ENCODE measurements around the gene TMEM123.
A peak's percentile ranks its signal among the peaks of the same experiment; 100 is the strongest.

Gene TMEM123

GRCh38 chr11:102359372-102359771 lies 93.2 kb downstream of the TMEM123 start:
- DNase-seq (ENCODE audit: low read depth in 2 of 2): no peak

GRCh38 chr11:102357116-102357515 lies 95.4 kb downstream of the TMEM123 start:
- no peak for DNase-seq (ENCODE audit: low read depth in 2 of 2)

- no peak for DNase-seq (ENCODE audit: low read depth in 2 of 2)
Measured at GRCh38 chr11:102347462-102348370, 104.8 kb downstream of the TMEM123 start.

- peak; percentile 79 to 91 for DNase-seq (ENCODE audit: low read depth in 2 of 2)
Measured at GRCh38 chr11:102346748-102347461, 105.7 kb downstream of the TMEM123 start, which contains the start of gene BIRC2. Gene BIRC2 (plus strand): TSS chr11:102347214. CDS start chr11:102349855, 2,641 bp downstream.

- no peak for DNase-seq (ENCODE audit: low read depth in 2 of 2)
Measured at GRCh38 chr11:102346456-102346747, 106.2 kb downstream of the TMEM123 start.

Data from stimulated activated CD8-positive, alpha-beta memory T cell treated with anti-CD3 and anti-CD28 coated beads, Interleukin-7, amount 100 ng/mL, for 4 hours (primary cell).